GM23338 (cell line): ENCODE measurements around the gene HFE. TPM values are rescaled to one million over a fixed set of nuclear protein-coding genes. Genes with fewer than 3 reads are reported as not detected.
"Not testable (repeated sequence)": the region's sequence is repeated elsewhere in the genome, so short reads cannot be mapped to it uniquely, and the experiment has no call there.

Experiments used
- ATAC-seq: fragments of 200-7000 bp; cut with Tn5 transposase; 3 replicates; pipeline ENCODE4 v1.9.1; 2020
- DNase-seq: peaks from one replicate; pipeline ENCODE4 v3.0.0-alpha.2; 2015; ENCODE audit warnings: low spot score
- H2AFZ ChIP-seq: fragments of 200-600 bp; sonication (generic); 2 replicates; pipeline ENCODE4 v1.8.0; 2016; ENCODE audit warnings: antibody characterized with exemption, mild to moderate bottlenecking, moderate library complexity
- H3F3A ChIP-seq: fragments of 200-600 bp; sonication (generic); replicated peaks from 2 replicates; pipeline ENCODE4 v1.8.0; 2017; ENCODE audit warnings: antibody characterized with exemption, mixed run types, low read depth
- H3K27ac ChIP-seq: fragments of 200-600 bp; sonication (generic); 2 replicates; pipeline ENCODE4 v1.6.1; 2016; ENCODE audit warnings: low read depth
- H3K27me3 ChIP-seq: fragments of 200-600 bp; sonication (generic); 2 replicates; pipeline ENCODE4 v1.8.0; 2016; ENCODE audit warnings: mild to moderate bottlenecking, mixed run types, moderate library complexity; ENCODE audit not compliant: insufficient read depth
- H3K36me3 ChIP-seq: fragments of 200-600 bp; sonication (generic); 2 replicates; pipeline ENCODE4 v1.8.0; 2016; ENCODE audit warnings: mild to moderate bottlenecking; ENCODE audit not compliant: insufficient read depth
- H3K4me1 ChIP-seq: fragments of 200-600 bp; sonication (generic); 2 replicates; pipeline ENCODE4 v1.8.0; 2016; ENCODE audit warnings: mild to moderate bottlenecking, moderate library complexity; ENCODE audit not compliant: insufficient read depth
- H3K4me2 ChIP-seq: fragments of 200-600 bp; sonication (generic); 2 replicates; pipeline ENCODE4 v1.7.1; 2017; ENCODE audit warnings: mixed run types
- H3K4me3 ChIP-seq: fragments of 200-600 bp; sonication (generic); 2 replicates; pipeline ENCODE4 v1.6.1; 2016; ENCODE audit warnings: mixed run types
- H3K79me2 ChIP-seq: fragments of 200-600 bp; sonication (generic); replicated peaks from 2 replicates; pipeline ENCODE4 v1.8.0; 2017; ENCODE audit warnings: mild to moderate bottlenecking; ENCODE audit not compliant: insufficient read depth
- H3K9me2 ChIP-seq: fragments of 200-600 bp; sonication (generic); 2 replicates; pipeline ENCODE4 v1.8.0; 2017; ENCODE audit not compliant: insufficient read depth
- H4K20me1 ChIP-seq: fragments of 200-600 bp; sonication (generic); replicated peaks from 2 replicates; pipeline ENCODE4 v1.8.0; 2017; ENCODE audit warnings: mild to moderate bottlenecking; ENCODE audit not compliant: insufficient read depth
- H3K27ac Mint-ChIP-seq: 2 replicates; pipeline ENCODE4 v1.8.0; 2020; ENCODE audit warnings: inconsistent platforms, mild to moderate bottlenecking, moderate library complexity, mixed read lengths
- H3K27me3 Mint-ChIP-seq: 3 replicates; pipeline ENCODE4 v1.8.0; 2022; ENCODE audit warnings: low read depth, mild to moderate bottlenecking, moderate library complexity, mixed read lengths, inconsistent platforms; ENCODE audit not compliant: insufficient read depth, poor library complexity
- H3K36me3 Mint-ChIP-seq: 3 replicates; pipeline ENCODE4 v1.8.0; 2021; ENCODE audit warnings: low read depth, mild to moderate bottlenecking, inconsistent platforms, moderate library complexity, mixed read lengths
- H3K4me1 Mint-ChIP-seq: 3 replicates; pipeline ENCODE4 v1.8.0; 2020; ENCODE audit warnings: mild to moderate bottlenecking, inconsistent platforms, mixed read lengths
- H3K4me3 Mint-ChIP-seq: 3 replicates; pipeline ENCODE4 v1.8.0; 2021; ENCODE audit warnings: moderate library complexity, mild to moderate bottlenecking, inconsistent platforms, mixed read lengths
- H3K9me3 Mint-ChIP-seq: 3 replicates; pipeline ENCODE4 v1.8.0; 2020; ENCODE audit warnings: moderate library complexity, mild to moderate bottlenecking, inconsistent platforms, mixed read lengths
- EZH2 ChIP-seq: fragments of 200-600 bp; sonication (generic); IDR thresholded peaks from one replicate; pipeline ENCODE4 v1.8.0; 2017; ENCODE audit warnings: antibody characterized with exemption, mild to moderate bottlenecking, low read depth; ENCODE audit not compliant: unreplicated experiment
- JUNB ChIP-seq: IDR thresholded peaks from one replicate; pipeline ENCODE4 v1.6.1; 2016; ENCODE audit warnings: antibody characterized with exemption; ENCODE audit not compliant: unreplicated experiment
- STAT1 ChIP-seq: IDR thresholded peaks from one replicate; pipeline ENCODE4 v1.6.1; 2016; ENCODE audit warnings: antibody characterized with exemption; ENCODE audit not compliant: unreplicated experiment
- ZNF331 ChIP-seq: fragments of 250-450 bp; sonication (Bioruptor Pico); IDR thresholded peaks from 2 replicates; pipeline ENCODE4 v1.5.0; 2020; ENCODE audit warnings: low read depth, mild to moderate bottlenecking, moderate library complexity
- polyA plus RNA-seq: library from polyadenylated mRNA; unstranded; fragments of >200 nt; fragmentation: Nextera tagmentation; extraction: Ambion mirVana; gene quantifications from 2 replicates; pipeline ENCODE4 v1.2.1, GENCODE V29; 2016
- total RNA-seq: library from RNA; depleted of rRNA; stranded (reverse); fragments of >200 nt; shearing (Covaris generic); gene quantifications from 2 replicates; pipeline ENCODE4 v1.2.3, GENCODE V29; 2014
- TF ChIP-seq, protein P1 (sequence below): fragments of 250-450 bp; sonication (Bioruptor Pico); IDR thresholded peaks from 2 replicates; pipeline ENCODE4 v1.5.0; 2020; ENCODE audit warnings: mild to moderate bottlenecking, moderate library complexity
- TF ChIP-seq, protein P2 (sequence below): IDR thresholded peaks from 2 replicates; pipeline ENCODE4 v1.6.1; 2016; ENCODE audit warnings: antibody characterized with exemption
- TF ChIP-seq, protein P3 (sequence below), 2 experiments: fragments of 200-600 bp in 1 of 2; sonication (generic) in 1 of 2; conservative IDR thresholded peaks; 2 replicates each; pipeline versions ENCODE4 v1.5.1 to v1.6.1; 2016 to 2017; ENCODE audit warnings: antibody characterized with exemption in 2 of 2, low read depth in 2 of 2, mild to moderate bottlenecking in 2 of 2, moderate library complexity in 1 of 2

The HFE gene
- total and polyA plus RNA-seq, 2 experiments from 2014 or later, result 0.53 to 0.63 TPM

DNA sequence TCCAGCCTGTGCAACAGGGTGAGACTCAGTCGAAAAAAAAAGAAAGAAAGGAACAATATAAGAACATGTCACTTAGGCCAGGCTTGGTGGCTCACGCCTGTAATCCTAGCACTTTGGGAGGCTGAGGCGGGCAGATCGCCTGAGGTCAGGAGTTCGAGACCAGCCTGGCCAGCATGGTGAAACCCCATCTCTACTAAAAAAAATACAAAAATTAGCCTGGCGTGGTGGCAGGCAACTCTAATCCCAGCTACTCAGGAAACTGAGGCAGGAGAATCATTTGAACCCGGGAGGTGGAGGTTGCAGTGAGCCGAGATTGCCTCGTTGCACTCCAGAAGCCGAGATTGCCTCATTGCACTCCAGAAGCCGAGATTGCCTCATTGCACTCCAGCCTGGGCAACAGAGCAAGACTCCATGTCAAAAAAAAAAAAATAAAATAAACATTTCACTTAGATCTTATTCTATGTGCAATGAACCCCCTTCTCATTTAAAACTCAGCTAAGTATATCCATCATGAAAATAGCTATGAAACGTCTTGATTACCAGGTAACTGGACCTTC lies 28.7 kb upstream of the HFE start:
- not testable (repeated sequence) for H3K9me2 ChIP-seq, H3K79me2 ChIP-seq, H3K27me3 ChIP-seq, H4K20me1 ChIP-seq, H3K36me3 Mint-ChIP-seq, DNase-seq, H3K4me3 Mint-ChIP-seq, H3F3A ChIP-seq, H3K4me1 ChIP-seq, H3K36me3 ChIP-seq, H3K9me3 Mint-ChIP-seq, H3K4me3 ChIP-seq, ATAC-seq, H3K4me2 ChIP-seq, H3K27ac ChIP-seq, H2AFZ ChIP-seq
- Mint-ChIP-seq H3K27ac (peak overlapping the region; percentile 84), H3K4me1 (peaks cover 13% of the 10 kb centered on the region), H3K27me3 (peaks cover 19% of the 10 kb centered on the region)

DNA sequence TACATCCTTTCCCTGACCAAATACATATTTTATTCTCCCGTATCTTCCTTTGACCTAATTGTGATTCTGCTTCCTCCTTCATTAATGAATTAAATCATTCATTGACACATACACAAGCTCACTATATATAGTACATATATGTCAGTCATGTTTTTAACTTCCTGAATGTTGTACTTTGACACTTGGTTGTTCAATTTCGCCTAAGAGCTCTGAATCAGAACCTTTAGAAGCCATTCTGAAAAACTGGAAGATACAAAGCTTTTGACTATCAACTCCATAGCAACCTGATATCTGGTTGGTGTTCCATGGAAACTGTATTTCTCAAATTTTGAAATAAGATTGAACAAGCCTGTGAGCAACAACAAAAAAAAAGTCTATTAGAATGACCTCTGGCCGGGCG lies 27.3 kb upstream of the HFE start:
- Histone ChIP-seq H3K27me3 (no peaks in the 10 kb centered on the region), H3K4me2 (no peak overlapping the region), H3K36me3 (no peaks in the 10 kb centered on the region), H3K4me3 (no peak overlapping the region), H3K79me2 (no peaks in the 10 kb centered on the region), H3K4me1 (peaks cover 8% of the 10 kb centered on the region; the same call in 1 of the 2 replicates), H3K9me2 (no peaks in the 10 kb centered on the region), H3F3A (no peaks in the 10 kb centered on the region), H2AFZ (no peak overlapping the region), H4K20me1 (no peaks in the 10 kb centered on the region), H3K27ac (no peak overlapping the region)
- no peak overlapping the region for H3K27ac Mint-ChIP-seq
- no peaks in the 10 kb centered on the region for H3K9me3 Mint-ChIP-seq
- no peak for DNase-seq
- no peak overlapping the region; the same call in 2 of the 3 replicates for H3K4me3 Mint-ChIP-seq
- peaks cover 9% of the 10 kb centered on the region for H3K4me1 Mint-ChIP-seq
- ATAC-seq, result no peak
- peaks cover 23% of the 10 kb centered on the region for H3K27me3 Mint-ChIP-seq
- TF ChIP-seq, protein P1, sequence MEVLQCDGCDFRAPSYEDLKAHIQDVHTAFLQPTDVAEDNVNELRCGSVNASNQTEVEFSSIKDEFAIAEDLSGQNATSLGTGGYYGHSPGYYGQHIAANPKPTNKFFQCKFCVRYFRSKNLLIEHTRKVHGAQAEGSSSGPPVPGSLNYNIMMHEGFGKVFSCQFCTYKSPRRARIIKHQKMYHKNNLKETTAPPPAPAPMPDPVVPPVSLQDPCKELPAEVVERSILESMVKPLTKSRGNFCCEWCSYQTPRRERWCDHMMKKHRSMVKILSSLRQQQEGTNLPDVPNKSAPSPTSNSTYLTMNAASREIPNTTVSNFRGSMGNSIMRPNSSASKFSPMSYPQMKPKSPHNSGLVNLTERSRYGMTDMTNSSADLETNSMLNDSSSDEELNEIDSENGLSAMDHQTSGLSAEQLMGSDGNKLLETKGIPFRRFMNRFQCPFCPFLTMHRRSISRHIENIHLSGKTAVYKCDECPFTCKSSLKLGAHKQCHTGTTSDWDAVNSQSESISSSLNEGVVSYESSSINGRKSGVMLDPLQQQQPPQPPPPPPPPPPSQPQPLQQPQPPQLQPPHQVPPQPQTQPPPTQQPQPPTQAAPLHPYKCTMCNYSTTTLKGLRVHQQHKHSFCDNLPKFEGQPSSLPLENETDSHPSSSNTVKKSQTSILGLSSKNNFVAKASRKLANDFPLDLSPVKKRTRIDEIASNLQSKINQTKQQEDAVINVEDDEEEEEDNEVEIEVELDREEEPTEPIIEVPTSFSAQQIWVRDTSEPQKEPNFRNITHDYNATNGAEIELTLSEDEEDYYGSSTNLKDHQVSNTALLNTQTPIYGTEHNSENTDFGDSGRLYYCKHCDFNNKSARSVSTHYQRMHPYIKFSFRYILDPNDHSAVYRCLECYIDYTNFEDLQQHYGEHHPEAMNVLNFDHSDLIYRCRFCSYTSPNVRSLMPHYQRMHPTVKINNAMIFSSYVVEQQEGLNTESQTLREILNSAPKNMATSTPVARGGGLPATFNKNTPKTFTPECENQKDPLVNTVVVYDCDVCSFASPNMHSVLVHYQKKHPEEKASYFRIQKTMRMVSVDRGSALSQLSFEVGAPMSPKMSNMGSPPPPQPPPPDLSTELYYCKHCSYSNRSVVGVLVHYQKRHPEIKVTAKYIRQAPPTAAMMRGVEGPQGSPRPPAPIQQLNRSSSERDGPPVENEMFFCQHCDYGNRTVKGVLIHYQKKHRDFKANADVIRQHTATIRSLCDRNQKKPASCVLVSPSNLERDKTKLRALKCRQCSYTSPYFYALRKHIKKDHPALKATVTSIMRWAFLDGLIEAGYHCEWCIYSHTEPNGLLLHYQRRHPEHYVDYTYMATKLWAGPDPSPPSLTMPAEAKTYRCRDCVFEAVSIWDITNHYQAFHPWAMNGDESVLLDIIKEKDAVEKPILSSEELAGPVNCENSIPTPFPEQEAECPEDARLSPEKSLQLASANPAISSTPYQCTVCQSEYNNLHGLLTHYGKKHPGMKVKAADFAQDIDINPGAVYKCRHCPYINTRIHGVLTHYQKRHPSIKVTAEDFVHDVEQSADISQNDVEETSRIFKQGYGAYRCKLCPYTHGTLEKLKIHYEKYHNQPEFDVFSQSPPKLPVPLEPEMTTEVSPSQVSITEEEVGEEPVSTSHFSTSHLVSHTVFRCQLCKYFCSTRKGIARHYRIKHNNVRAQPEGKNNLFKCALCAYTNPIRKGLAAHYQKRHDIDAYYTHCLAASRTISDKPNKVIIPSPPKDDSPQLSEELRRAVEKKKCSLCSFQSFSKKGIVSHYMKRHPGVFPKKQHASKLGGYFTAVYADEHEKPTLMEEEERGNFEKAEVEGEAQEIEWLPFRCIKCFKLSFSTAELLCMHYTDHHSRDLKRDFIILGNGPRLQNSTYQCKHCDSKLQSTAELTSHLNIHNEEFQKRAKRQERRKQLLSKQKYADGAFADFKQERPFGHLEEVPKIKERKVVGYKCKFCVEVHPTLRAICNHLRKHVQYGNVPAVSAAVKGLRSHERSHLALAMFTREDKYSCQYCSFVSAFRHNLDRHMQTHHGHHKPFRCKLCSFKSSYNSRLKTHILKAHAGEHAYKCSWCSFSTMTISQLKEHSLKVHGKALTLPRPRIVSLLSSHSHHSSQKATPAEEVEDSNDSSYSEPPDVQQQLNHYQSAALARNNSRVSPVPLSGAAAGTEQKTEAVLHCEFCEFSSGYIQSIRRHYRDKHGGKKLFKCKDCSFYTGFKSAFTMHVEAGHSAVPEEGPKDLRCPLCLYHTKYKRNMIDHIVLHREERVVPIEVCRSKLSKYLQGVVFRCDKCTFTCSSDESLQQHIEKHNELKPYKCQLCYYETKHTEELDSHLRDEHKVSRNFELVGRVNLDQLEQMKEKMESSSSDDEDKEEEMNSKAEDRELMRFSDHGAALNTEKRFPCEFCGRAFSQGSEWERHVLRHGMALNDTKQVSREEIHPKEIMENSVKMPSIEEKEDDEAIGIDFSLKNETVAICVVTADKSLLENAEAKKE (CRISPR knock-in tag), result no peak
- TF ChIP-seq STAT1, result no peak
- TF ChIP-seq EZH2, result no peak
- TF ChIP-seq, protein P2, sequence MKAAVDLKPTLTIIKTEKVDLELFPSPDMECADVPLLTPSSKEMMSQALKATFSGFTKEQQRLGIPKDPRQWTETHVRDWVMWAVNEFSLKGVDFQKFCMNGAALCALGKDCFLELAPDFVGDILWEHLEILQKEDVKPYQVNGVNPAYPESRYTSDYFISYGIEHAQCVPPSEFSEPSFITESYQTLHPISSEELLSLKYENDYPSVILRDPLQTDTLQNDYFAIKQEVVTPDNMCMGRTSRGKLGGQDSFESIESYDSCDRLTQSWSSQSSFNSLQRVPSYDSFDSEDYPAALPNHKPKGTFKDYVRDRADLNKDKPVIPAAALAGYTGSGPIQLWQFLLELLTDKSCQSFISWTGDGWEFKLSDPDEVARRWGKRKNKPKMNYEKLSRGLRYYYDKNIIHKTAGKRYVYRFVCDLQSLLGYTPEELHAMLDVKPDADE, result no peak
- TF ChIP-seq JUNB, result no peak
- no peak for TF ChIP-seq ZNF331 (CRISPR knock-in tag)
- TF ChIP-seq, protein P3, sequence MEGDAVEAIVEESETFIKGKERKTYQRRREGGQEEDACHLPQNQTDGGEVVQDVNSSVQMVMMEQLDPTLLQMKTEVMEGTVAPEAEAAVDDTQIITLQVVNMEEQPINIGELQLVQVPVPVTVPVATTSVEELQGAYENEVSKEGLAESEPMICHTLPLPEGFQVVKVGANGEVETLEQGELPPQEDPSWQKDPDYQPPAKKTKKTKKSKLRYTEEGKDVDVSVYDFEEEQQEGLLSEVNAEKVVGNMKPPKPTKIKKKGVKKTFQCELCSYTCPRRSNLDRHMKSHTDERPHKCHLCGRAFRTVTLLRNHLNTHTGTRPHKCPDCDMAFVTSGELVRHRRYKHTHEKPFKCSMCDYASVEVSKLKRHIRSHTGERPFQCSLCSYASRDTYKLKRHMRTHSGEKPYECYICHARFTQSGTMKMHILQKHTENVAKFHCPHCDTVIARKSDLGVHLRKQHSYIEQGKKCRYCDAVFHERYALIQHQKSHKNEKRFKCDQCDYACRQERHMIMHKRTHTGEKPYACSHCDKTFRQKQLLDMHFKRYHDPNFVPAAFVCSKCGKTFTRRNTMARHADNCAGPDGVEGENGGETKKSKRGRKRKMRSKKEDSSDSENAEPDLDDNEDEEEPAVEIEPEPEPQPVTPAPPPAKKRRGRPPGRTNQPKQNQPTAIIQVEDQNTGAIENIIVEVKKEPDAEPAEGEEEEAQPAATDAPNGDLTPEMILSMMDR (conservative IDR thresholded peaks at IDR 0.05; ENCODE audit: low read depth in 2 of 2), result no peak
- H3K36me3 Mint-ChIP-seq, result no peaks in the 10 kb centered on the region
